Fibroblast of pulmonary artery (primary cell): Measurements from ENCODE around the gene SLC44A2.
"Not testable (repeated sequence)": the region's sequence is repeated elsewhere in the genome, so short reads cannot be mapped to it uniquely, and the experiment has no call there.

Experiments
- DNase-seq: peaks from one replicate; pipeline ENCODE4 v3.0.0-alpha.2; 2010; ENCODE audit warnings: low read depth
- H3K4me3 ChIP-seq: replicated peaks from 2 replicates; pipeline ENCODE4 v1.5.1; 2011; ENCODE audit warnings: low read depth, mild to moderate bottlenecking, control low read depth, low read length, moderate library complexity
- CTCF ChIP-seq: IDR thresholded peaks from 2 replicates; pipeline ENCODE4 v1.5.1; 2011; ENCODE audit warnings: mild to moderate bottlenecking, control low read depth, low read length, inconsistent platforms; ENCODE audit errors: missing control alignments

SLC44A2 gene

GRCh38 chr19:10670876-10671804 is 45.8 kb downstream of the SLC44A2 start:
- DNase-seq = no peak
- TF ChIP-seq CTCF = no peak
- no peak overlapping the region for H3K4me3 ChIP-seq

DNA sequence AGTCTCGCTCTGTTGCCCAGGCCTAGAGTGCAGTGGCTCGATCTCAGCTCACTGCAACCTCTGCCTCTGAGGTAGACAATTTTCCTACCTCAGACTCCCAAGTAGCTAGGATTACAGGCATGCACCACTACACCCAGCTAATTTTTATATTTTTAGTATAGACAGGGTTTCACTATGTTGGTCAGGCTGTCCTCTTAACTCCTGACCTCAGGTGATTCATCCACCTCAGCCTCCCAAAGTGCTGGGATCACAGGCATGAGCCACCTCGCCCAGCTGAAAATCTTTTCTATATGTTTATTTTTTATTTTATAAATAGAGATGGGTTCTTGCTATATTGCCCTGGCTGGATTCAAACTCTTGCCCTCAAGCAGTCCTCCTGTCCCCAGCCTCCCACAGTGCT is 46.6 kb downstream of the SLC44A2 start:
- DNase-seq, H3K4me3 ChIP-seq: not testable (repeated sequence)

- H3K4me3 ChIP-seq, DNase-seq: not testable (repeated sequence)
These were observed 49.9 kb downstream of the SLC44A2 start for GRCh38 chr19:10675214-10675613.

DNA sequence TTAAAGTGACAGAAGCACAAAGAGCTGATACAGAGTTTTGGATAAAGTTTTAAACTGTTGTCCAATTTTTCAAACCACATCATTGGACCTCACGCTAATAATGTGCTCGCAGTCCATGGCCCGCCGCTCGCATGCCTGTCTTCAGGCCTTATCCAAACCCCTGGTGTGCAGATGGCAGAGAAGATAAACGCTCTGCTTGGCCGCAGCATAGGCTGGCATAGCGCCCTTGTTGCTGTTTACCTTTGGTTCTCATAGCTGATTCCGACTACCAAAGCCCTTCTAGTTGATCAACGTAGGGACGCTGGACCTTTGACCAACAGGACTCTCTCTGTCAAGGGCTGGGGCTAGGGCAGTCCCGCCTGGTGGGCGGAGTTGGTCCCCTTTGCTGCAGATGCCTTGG is 52.4 kb downstream of the SLC44A2 start:
- H3K4me3 ChIP-seq = no peak overlapping the region
- no peak for DNase-seq
- TF ChIP-seq CTCF = no peak

DNA sequence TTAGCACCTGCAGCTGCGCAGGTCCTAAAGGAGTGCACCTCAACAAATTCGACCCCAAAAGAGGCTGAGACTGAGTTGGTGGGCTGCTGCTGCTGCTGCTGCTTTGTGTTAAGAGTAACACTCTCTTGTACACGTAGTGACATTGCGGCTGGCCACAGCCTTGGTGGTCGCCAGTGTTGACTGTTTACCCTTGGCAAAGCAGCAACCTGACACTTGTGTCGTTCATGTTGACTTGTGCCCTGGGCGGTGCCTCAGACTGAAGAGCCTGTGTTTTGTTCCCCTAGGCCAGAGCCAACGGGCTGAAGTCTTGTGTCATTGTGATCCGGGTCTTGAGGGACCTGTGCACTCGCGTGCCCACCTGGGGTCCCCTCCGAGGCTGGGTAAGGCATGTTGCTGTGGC is 53.5 kb downstream of the SLC44A2 start:
- H3K4me3 ChIP-seq = no peak overlapping the region
- no peak for DNase-seq
- no peak for TF ChIP-seq CTCF

DNA sequence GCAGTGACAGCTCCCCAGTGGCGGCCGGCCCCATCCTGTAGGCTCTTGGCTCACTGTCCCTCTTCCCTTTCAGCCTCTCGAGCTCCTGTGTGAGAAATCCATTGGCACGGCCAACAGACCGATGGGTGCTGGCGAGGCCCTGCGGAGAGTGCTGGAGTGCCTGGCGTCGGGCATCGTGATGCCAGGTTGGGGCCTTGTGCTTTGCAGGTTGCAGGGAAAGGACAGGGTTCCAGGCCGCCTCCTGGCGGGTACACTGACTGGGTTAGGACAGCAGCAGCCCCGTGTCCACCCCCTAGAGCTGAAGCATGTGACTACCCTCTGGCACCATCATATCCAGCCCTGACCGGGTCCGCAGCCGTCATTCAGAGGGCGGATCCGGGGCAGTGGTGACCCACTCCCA is 54.4 kb downstream of the SLC44A2 start:
- DNase-seq = no peak
- no peak for TF ChIP-seq CTCF
- no peak overlapping the region for H3K4me3 ChIP-seq

DNA sequence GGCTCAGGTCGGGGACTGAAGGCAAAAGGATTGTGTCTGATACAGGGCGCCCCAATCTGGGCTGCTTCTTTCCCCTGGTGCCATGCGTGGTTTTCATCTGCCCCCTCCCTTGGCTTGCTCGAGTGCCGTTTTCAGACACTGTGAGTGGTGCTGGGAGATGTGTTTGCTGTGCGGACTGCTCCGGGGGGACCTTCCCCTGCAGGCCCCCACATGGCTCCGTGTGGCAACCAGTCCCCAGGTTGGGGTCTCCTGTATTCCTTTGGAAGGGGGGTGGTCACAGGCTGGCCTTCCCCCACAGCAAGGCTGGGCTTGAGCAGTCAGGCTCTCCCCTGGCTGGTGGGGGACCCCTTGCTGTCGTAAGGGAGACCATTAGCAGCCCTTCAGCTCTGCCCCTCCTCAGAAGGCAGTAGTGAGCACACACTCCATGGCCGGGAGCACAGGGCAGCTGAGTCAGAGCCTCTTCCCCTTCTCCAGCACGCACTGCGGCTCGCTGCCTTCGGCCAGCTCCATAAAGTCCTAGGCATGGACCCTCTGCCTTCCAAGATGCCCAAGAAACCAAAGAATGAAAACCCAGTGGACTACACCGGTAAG is 55.3 kb downstream of the SLC44A2 start:
- no peak overlapping the region for H3K4me3 ChIP-seq
- no peak for DNase-seq
- TF ChIP-seq CTCF = no peak

DNA sequence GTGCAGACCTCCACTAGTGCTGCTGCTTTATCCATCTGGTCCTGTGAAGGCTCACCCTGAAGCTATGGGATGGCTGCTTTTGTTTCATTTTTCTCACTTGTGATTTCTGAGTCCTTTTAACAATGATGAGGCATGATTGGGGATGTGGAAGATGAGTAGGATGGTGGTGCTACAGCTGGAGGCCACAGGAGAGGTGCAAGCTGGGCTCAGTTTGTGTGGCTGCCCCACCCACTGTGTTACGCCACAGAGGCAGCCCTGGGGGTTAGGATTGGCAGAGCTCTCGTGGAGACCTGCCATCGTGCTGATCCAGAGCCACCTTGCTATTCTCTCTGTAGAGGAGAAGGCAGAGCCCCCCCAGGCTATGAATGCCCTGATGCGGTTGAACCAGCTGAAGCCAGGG is 56.3 kb downstream of the SLC44A2 start:
- TF ChIP-seq CTCF = no peak
- no peak overlapping the region for H3K4me3 ChIP-seq
- no peak for DNase-seq
